WTC11 (cell line): ENCODE data around the gene GLA. TPM values are rescaled to one million over a fixed set of nuclear protein-coding genes. Genes with fewer than 3 reads are reported as not detected.

Experiments
- ATAC-seq: fragments of 200-7000 bp; cut with Tn5 transposase; 2 replicates; pipeline ENCODE4 v1.10.0; 2021; ENCODE audit warnings: mild to moderate bottlenecking, moderate library complexity
- CTCF ChIA-PET: fragments of 300-600 bp; sonication (Branson Sonifier 250); formaldehyde crosslinking; loops from one replicate; lab custom pipeline; 2021; ENCODE audit warnings: antibody characterized with exemption; lab: Charles Lee
- POLR2A ChIA-PET: fragments of 350-600 bp; sonication (Branson Sonifier 250); formaldehyde crosslinking; loops from one replicate; lab custom pipeline; 2021; ENCODE audit warnings: antibody characterized with exemption; lab: Charles Lee
- DNase-seq: peaks from one replicate; pipeline ENCODE4 v3.0.0; 2021; ENCODE audit warnings: low spot score
- H3K27ac Mint-ChIP-seq: 2 replicates; pipeline ENCODE4 v1.8.0; 2021; ENCODE audit warnings: mixed read lengths
- H3K27me3 Mint-ChIP-seq: 2 replicates; pipeline ENCODE4 v1.8.0; 2021; ENCODE audit warnings: low read depth, mild to moderate bottlenecking, moderate library complexity, mixed read lengths
- H3K36me3 Mint-ChIP-seq: 2 replicates; pipeline ENCODE4 v1.8.0; 2021; ENCODE audit warnings: mixed read lengths
- H3K4me1 Mint-ChIP-seq: 2 replicates; pipeline ENCODE4 v1.8.0; 2022; ENCODE audit warnings: mixed read lengths
- H3K4me3 Mint-ChIP-seq: 2 replicates; pipeline ENCODE4 v1.8.0; 2021; ENCODE audit warnings: mild to moderate bottlenecking, moderate library complexity, mixed read lengths
- H3K9me3 Mint-ChIP-seq: 2 replicates; pipeline ENCODE4 v1.8.0; 2021; ENCODE audit warnings: mixed read lengths
- CBFB ChIP-seq: sonication (generic); formaldehyde crosslinking; IDR thresholded peaks from 2 replicates; pipeline ENCODE4 v1.8.1; 2022; ENCODE audit warnings: mild to moderate bottlenecking, low read depth, missing genetic modification reagents
- CREM ChIP-seq: sonication (generic); formaldehyde crosslinking; IDR thresholded peaks from 2 replicates; pipeline ENCODE4 v1.8.1; 2022; ENCODE audit warnings: mild to moderate bottlenecking, missing genetic modification reagents, moderate library complexity
- ESRRA ChIP-seq: sonication (generic); formaldehyde crosslinking; IDR thresholded peaks from 2 replicates; pipeline ENCODE4 v1.8.1; 2022; ENCODE audit warnings: mild to moderate bottlenecking, missing genetic modification reagents, borderline replicate concordance
- NR1H2 ChIP-seq: sonication (generic); formaldehyde crosslinking; IDR thresholded peaks from 2 replicates; pipeline ENCODE4 v1.9.0; 2021; ENCODE audit warnings: mild to moderate bottlenecking, moderate library complexity, missing genetic modification reagents
- ZBTB43 ChIP-seq: sonication (generic); formaldehyde crosslinking; IDR thresholded peaks from 2 replicates; pipeline ENCODE4 v1.8.1; 2023; ENCODE audit warnings: mild to moderate bottlenecking, missing genetic modification reagents
- ZNF232 ChIP-seq: sonication (generic); formaldehyde crosslinking; IDR thresholded peaks from 2 replicates; pipeline ENCODE4 v1.8.0; 2022; ENCODE audit warnings: mild to moderate bottlenecking, missing genetic modification reagents
- ZNF263 ChIP-seq: sonication (generic); formaldehyde crosslinking; IDR thresholded peaks from 2 replicates; pipeline ENCODE4 v1.8.1; 2022; ENCODE audit warnings: low read depth, mild to moderate bottlenecking, moderate library complexity, missing genetic modification reagents
- ZNF425 ChIP-seq: fragments of 250-450 bp; sonication (Bioruptor Pico); conservative IDR thresholded peaks from 2 replicates; pipeline ENCODE4 v1.9.0; 2021; ENCODE audit warnings: mild to moderate bottlenecking
- ZNF532 ChIP-seq: fragments of 250-450 bp; sonication (Bioruptor Pico); IDR thresholded peaks from 2 replicates; pipeline ENCODE4 v1.9.0; 2021; ENCODE audit warnings: mild to moderate bottlenecking, borderline replicate concordance
- ZNF671 ChIP-seq: fragments of 250-450 bp; sonication (Bioruptor Pico); IDR thresholded peaks from 2 replicates; pipeline ENCODE4 v1.8.0; 2021; ENCODE audit warnings: mild to moderate bottlenecking
- ZSCAN18 ChIP-seq: fragments of 250-450 bp; sonication (Bioruptor Pico); IDR thresholded peaks from 2 replicates; pipeline ENCODE4 v2.1.2; 2022; ENCODE audit warnings: mild to moderate bottlenecking, moderate library complexity
- total RNA-seq: library from RNA; stranded (reverse); gene quantifications from 3 replicates; pipeline ENCODE4 v1.2.3, GENCODE V29; 2021

The GLA gene
- total RNA-seq, 1 experiment from 2014 or later, result 44.9 TPM

GRCh38 chrX:101398694-101399093 lies 9.0 kb downstream of the GLA start (continued):
- no peak for TF ChIP-seq ZNF532 (CRISPR knock-in tag)
- TF ChIP-seq ZNF232 (CRISPR knock-in tag), result no peak
- TF ChIP-seq NR1H2 (CRISPR knock-in tag), result no peak
- no peak for TF ChIP-seq ZNF263 (CRISPR knock-in tag)

GRCh38 chrX:101397779-101398178 lies 9.9 kb downstream of the GLA start:
- H3K27me3 Mint-ChIP-seq, result no peaks in the 10 kb centered on the region
- ChIA-PET CTCF (no interaction called here), POLR2A (interaction anchor here (1.2 kb wide), 1 partner anchor 8 kb away, joined by 6 read pairs; no protein-coding TSS in a partner anchor)
- ATAC-seq, result peak; percentile 69
- H3K4me3 Mint-ChIP-seq, result no peak overlapping the region
- H3K36me3 Mint-ChIP-seq, result peaks cover 42% of the 10 kb centered on the region
- H3K4me1 Mint-ChIP-seq, result 0 out of 2 replicates have a peak, but pooled peaks cover 8% of the 10 kb centered on the region
- TF ChIP-seq ZSCAN18 (CRISPR knock-in tag) (no peak), ZBTB43 (no peak), CREM (CRISPR knock-in tag) (no peak), CBFB (CRISPR knock-in tag) (no peak)
- H3K27ac Mint-ChIP-seq, result no peak overlapping the region; the same call in 1 of the 2 replicates
- H3K9me3 Mint-ChIP-seq, result no peaks in the 10 kb centered on the region
- no peak for DNase-seq

GRCh38 chrX:101395789-101396188 lies 11.9 kb downstream of the GLA start:
- ChIA-PET CTCF (no interaction called here), POLR2A (no interaction called here)
- no peaks in the 10 kb centered on the region for H3K9me3 Mint-ChIP-seq
- DNase-seq (no peak), ATAC-seq (no peak)
- no peak overlapping the region for H3K27ac Mint-ChIP-seq
- H3K4me3 Mint-ChIP-seq, result no peak overlapping the region
- no peak for TF ChIP-seq ESRRA (CRISPR knock-in tag)
- TF ChIP-seq ZNF232 (CRISPR knock-in tag), result no peak
- TF ChIP-seq ZNF425 (CRISPR knock-in tag), result no peak
- TF ChIP-seq ZNF263 (CRISPR knock-in tag), result no peak
- no peak for TF ChIP-seq ZNF532 (CRISPR knock-in tag)
- TF ChIP-seq ZNF671, result peak; percentile 8; the same call in 1 of the 2 replicates
- peaks cover 58% of the 10 kb centered on the region for H3K36me3 Mint-ChIP-seq
- H3K27me3 Mint-ChIP-seq, result no peaks in the 10 kb centered on the region
- H3K4me1 Mint-ChIP-seq, result peaks cover 12% of the 10 kb centered on the region
